Breast epithelium (tissue), 4 donors: ENCODE measurements around the gene B2M. TPM values are rescaled to one million over a fixed set of nuclear protein-coding genes. Genes with fewer than 3 reads are reported as not detected.

ENCODE experiments used
- DNase-seq, 2 donors: peaks; one replicate each; pipeline ENCODE4 v3.0.0-alpha.2; 2019; ENCODE audit warnings: low spot score in 2 of 2
- H3K27ac ChIP-seq, 2 donors: fragments of 200-600 bp; sonication (generic) in 1 of 2; one replicate each; pipeline ENCODE4 v1.5.1; 2016 to 2019; ENCODE audit warnings: mild to moderate bottlenecking in 1 of 2
- H3K27me3 ChIP-seq, 2 donors: fragments of 200-600 bp; sonication (generic) in 1 of 2; one replicate each; pipeline versions ENCODE4 v1.5.1 to v1.6.0; 2017 to 2019; ENCODE audit warnings: control low read depth in 1 of 2, mild to moderate bottlenecking in 1 of 2
- H3K36me3 ChIP-seq: fragments of 200-600 bp; one replicate; pipeline ENCODE4 v1.5.1; 2019
- H3K4me1 ChIP-seq, 2 donors: fragments of 200-600 bp; sonication (generic); one replicate each; pipeline ENCODE4 v1.5.1; 2016 to 2019; ENCODE audit warnings: control low read depth in 1 of 2
- H3K4me3 ChIP-seq, 3 donors: fragments of 200-600 bp; sonication (generic); 1 replicate in 2 of 3; 2 replicates in 1 of 3; pipeline ENCODE4 v1.5.1; 2016 to 2019; ENCODE audit warnings: mild to moderate bottlenecking in 3 of 3, moderate library complexity in 2 of 3
- H3K9me3 ChIP-seq, 2 donors: fragments of 200-600 bp; sonication (generic) in 1 of 2; one replicate each; pipeline ENCODE4 v1.5.1; 2016 to 2019; ENCODE audit warnings: control low read depth in 1 of 2
- POLR2A ChIP-seq: fragments of 450-650 bp; IDR thresholded peaks from one replicate; pipeline ENCODE4 v1.6.1; 2016; ENCODE audit warnings: antibody characterized with exemption, mild to moderate bottlenecking, moderate library complexity
- POLR2AphosphoS5 ChIP-seq, 3 donors: sonication (generic); formaldehyde crosslinking; IDR thresholded peaks; one replicate each; pipeline ENCODE4 v1.6.1; 2017; ENCODE audit warnings: antibody characterized with exemption in 3 of 3
- intact Hi-C: fragments of 100-400 bp; cut with DNase I; formaldehyde crosslinking; loops from one replicate; pipeline ENCODE4 v1.15.1; 2023; ENCODE audit warnings: low total_unique reads
- total RNA-seq, 3 donors: library from RNA; depleted of rRNA; stranded (reverse); fragments of >200 nt; gene quantifications; one replicate each; pipeline ENCODE4 v1.1.0, GENCODE V29; 2016
- TF ChIP-seq, protein P1 (sequence below), 3 donors: fragments of 450-650 bp; IDR thresholded peaks; one replicate each; pipeline ENCODE4 v1.5.1; 2016 to 2017; ENCODE audit warnings: antibody characterized with exemption in 3 of 3, mild to moderate bottlenecking in 3 of 3, moderate library complexity in 3 of 3

Gene B2M
- total RNA-seq, result 1,000 to 10,000 TPM; 2,658 to 3,703 (median 3,086) TPM

DNA sequence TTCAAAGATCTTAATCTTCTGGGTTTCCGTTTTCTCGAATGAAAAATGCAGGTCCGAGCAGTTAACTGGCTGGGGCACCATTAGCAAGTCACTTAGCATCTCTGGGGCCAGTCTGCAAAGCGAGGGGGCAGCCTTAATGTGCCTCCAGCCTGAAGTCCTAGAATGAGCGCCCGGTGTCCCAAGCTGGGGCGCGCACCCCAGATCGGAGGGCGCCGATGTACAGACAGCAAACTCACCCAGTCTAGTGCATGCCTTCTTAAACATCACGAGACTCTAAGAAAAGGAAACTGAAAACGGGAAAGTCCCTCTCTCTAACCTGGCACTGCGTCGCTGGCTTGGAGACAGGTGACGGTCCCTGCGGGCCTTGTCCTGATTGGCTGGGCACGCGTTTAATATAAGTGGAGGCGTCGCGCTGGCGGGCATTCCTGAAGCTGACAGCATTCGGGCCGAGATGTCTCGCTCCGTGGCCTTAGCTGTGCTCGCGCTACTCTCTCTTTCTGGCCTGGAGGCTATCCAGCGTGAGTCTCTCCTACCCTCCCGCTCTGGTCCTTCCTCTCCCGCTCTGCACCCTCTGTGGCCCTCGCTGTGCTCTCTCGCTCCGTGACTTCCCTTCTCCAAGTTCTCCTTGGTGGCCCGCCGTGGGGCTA is at the start of gene B2M, which contains the start of gene PATL2:
TSS of gene B2M (plus strand) at position 422 of the 647 bp plus-strand sequence. CDS start at position 452, 30 bp downstream.
TSS of gene PATL2 (minus strand) at position 228 of the 647 bp plus-strand sequence. CDS start 34,833 bp downstream, outside the sequence.
- Histone ChIP-seq H3K4me3 (peak within 1 kb of the TSS; percentile 77 to 99 (median 94)), H3K27ac (peak within 1 kb of the TSS; percentile 97 to 99), H3K27me3 (no peaks in the 10 kb centered on the region), H3K9me3 (no peaks in the 10 kb centered on the region), H3K36me3 (peaks cover 8% of the 10 kb centered on the region), H3K4me1 (peaks cover 0 to 12% of the 10 kb centered on the region in 2 donors)
- peak; percentile 100 for TF ChIP-seq POLR2A
- TF ChIP-seq, protein P1, sequence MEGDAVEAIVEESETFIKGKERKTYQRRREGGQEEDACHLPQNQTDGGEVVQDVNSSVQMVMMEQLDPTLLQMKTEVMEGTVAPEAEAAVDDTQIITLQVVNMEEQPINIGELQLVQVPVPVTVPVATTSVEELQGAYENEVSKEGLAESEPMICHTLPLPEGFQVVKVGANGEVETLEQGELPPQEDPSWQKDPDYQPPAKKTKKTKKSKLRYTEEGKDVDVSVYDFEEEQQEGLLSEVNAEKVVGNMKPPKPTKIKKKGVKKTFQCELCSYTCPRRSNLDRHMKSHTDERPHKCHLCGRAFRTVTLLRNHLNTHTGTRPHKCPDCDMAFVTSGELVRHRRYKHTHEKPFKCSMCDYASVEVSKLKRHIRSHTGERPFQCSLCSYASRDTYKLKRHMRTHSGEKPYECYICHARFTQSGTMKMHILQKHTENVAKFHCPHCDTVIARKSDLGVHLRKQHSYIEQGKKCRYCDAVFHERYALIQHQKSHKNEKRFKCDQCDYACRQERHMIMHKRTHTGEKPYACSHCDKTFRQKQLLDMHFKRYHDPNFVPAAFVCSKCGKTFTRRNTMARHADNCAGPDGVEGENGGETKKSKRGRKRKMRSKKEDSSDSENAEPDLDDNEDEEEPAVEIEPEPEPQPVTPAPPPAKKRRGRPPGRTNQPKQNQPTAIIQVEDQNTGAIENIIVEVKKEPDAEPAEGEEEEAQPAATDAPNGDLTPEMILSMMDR (IDR thresholded peaks at IDR 0.05), result no peak
- TF ChIP-seq POLR2AphosphoS5 (IDR thresholded peaks at IDR 0.05), result peak; percentile 100
- intact Hi-C loops, result loop anchor here (2.0 kb wide), 1 partner anchor 16 kb away; no protein-coding TSS in a partner anchor
- peak; percentile 97 to 98 for DNase-seq

DNA sequence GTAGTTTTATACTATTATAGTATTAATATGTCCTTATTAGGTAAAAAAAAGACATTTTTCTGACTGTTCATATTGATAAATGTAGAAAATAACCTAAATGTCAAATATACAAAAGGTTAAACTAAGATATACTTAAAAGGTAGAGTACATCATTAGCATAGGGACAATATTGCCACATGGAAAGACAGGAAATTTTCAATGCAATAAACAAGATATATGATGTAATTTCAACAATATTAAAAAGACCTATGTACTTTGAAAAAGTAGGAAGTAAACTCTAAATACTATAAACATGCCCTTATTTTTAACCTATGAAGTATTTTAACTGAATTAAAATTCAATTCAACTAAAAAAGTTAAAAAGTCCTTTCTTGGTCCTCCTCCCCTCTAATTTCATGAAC is 49.7 kb upstream of the B2M start:
- Histone ChIP-seq H3K27ac (peak overlapping the region in 1 of 2 donors; percentile 96), H3K4me1 (no peaks in the 10 kb centered on the region), H3K9me3 (no peaks in the 10 kb centered on the region), H3K27me3 (no peaks in the 10 kb centered on the region), H3K36me3 (no peaks in the 10 kb centered on the region), H3K4me3 (no peak overlapping the region)
- intact Hi-C loops, result no loop called here
- TF ChIP-seq POLR2A, result no peak
- TF ChIP-seq, protein P1 (IDR thresholded peaks at IDR 0.05), result no peak
- TF ChIP-seq POLR2AphosphoS5 (IDR thresholded peaks at IDR 0.05), result no peak
- DNase-seq, result no peak

DNA sequence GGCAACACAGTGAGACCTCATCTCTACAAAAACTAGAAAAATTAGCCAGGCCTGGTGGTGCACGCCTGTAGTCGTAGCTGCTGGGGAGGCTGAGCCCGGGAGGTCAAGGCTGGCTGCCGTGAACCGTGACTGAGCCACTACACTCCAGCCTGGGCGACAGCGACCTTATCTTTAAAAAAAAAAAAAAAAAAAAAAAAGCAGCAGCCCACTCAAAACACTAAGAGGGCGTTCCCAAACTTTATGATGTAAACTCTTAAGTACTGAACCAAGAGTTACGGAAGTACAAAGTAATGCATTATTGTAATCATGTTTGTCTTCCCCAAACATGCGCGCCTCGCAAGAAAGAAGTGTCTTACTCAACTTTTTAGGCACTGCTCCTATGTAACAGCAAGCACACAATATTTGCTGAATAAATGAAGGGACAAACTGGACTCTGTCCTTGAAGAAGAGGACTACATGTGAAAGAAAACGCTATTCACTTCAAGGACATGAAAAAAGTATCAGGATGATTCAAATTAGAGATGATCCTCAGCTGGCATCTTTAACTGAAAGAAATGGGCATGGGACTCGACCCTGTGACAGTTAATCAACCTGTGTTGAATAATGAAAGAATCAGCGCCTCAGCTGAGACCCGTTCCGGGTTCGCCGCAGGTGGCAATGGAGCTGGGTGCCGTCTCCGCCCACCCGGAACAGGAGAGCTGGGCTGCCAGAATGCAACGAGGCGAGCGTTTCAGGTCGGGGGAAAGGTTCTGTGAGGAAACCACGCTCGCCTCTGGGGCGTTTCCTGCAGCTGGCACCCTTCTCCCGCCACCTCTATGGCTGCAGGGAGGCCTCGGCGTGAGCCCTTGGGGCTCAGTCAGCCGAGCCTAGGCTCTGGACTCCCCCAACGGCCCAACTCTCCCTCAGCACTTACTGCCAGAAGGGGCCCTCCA is 48.6 kb upstream of the B2M start:
- H3K4me1 ChIP-seq, result no peaks in the 10 kb centered on the region
- intact Hi-C loops, result no loop called here
- peak overlapping the region; percentile 96 to 97 for H3K27ac ChIP-seq
- TF ChIP-seq POLR2A (no peak), POLR2AphosphoS5 (IDR thresholded peaks at IDR 0.05) (no peak)
- TF ChIP-seq, protein P1 (IDR thresholded peaks at IDR 0.05), result no peak
- peak overlapping the region; percentile 91 to 100 (median 96) for H3K4me3 ChIP-seq
- H3K36me3 ChIP-seq, result no peaks in the 10 kb centered on the region
- peak; percentile 53 to 67 for DNase-seq
- H3K9me3 ChIP-seq, result no peaks in the 10 kb centered on the region
- H3K27me3 ChIP-seq, result no peaks in the 10 kb centered on the region

DNA sequence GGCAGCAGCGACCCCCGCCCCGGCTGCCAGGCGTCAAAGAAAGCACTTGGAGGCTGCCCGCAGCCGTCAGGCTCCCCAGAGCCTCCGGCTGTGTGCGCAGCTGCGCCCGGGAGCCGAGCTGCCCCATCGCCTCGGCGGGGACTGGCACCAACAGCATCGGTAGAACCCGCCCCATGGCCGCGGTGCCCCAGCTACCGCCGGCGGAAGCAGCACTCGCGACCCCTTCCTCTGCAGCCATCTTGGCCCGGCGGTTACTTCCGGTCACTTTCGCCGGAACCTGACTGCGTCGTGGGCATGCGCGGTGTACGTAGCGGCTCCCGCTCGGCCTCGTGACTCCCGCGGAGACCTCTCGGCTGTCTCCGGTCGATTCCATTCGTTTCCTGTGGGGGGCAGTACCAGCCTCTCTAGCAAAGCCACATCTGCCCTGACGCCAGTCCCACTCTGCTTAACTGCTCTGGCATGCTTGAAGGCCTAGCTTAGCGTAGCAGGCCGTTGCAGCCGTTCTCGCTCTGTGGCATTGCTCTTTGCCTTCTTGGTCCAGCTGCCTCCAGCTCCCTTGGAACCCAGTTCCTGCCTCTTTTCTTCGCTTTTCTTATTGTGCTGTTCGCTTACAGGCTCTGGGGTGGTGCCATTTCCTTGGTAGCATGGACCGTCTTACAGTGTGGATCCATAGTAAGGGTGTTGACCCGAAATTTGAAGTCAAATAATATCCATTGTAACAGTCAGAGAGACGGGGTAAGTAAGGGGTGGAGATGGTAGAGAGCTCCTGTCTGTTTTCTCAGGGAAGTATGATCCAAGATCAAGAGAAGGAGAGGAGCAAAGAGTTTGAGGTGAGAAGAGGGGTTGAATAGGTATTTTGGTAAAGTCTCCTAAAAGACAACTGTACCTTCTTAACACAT is 47.7 kb upstream of the B2M start, which contains the start of gene SPG11:
TSS of gene SPG11 (minus strand) at position 253 of the 899 bp plus-strand sequence. CDS start at position 238, 15 bp downstream.
- no peaks in the 10 kb centered on the region for H3K9me3 ChIP-seq
- H3K4me3 ChIP-seq, result peak within 1 kb of the TSS; percentile 91 to 100 (median 96)
- H3K27ac ChIP-seq, result peak within 1 kb of the TSS; percentile 96 to 97
- H3K4me1 ChIP-seq, result no peaks in the 10 kb centered on the region
- H3K36me3 ChIP-seq, result no peaks in the 10 kb centered on the region
- H3K27me3 ChIP-seq, result no peaks in the 10 kb centered on the region
- intact Hi-C loops, result no loop called here
- TF ChIP-seq, protein P1 (IDR thresholded peaks at IDR 0.05), result peak; percentile 93 to 96 (median 94)
- TF ChIP-seq POLR2AphosphoS5 (IDR thresholded peaks at IDR 0.05), result peak; percentile 94 to 96 (median 96)
- peak; percentile 92 for TF ChIP-seq POLR2A
- peak; percentile 96 for DNase-seq
